GM12891 (cell line): Measurements from ENCODE around the gene PPP1R1C. TPM values are rescaled to one million over a fixed set of nuclear protein-coding genes. Genes with fewer than 3 reads are reported as not detected.

ENCODE experiments used
- DNase-seq: peaks from one replicate; pipeline ENCODE4 v3.0.0; 2011; ENCODE audit warnings: low spot score; ENCODE audit not compliant: insufficient read length
- FAIRE-seq: peaks from 2 replicates; lab custom pipeline; 2011; peaks lifted over from hg19 to GRCh38; lab: Jason Lieb, UNC
- PAX5 ChIP-seq: IDR thresholded peaks from 2 replicates; pipeline ENCODE4 v1.6.1; 2011; ENCODE audit warnings: low read length, moderate library complexity, mild to moderate bottlenecking; ENCODE audit not compliant: insufficient read depth, severe bottlenecking
- POLR2A ChIP-seq: IDR thresholded peaks from 2 replicates; pipeline ENCODE4 v1.6.1; 2011; ENCODE audit warnings: low read depth, low read length, control low read depth
- POLR2AphosphoS5 ChIP-seq: IDR thresholded peaks from 2 replicates; pipeline ENCODE4 v1.6.1; 2011; ENCODE audit warnings: low read depth, low read length, control low read depth
- POU2F2 ChIP-seq: IDR thresholded peaks from 2 replicates; pipeline ENCODE4 v1.6.1; 2011; ENCODE audit warnings: low read depth, mild to moderate bottlenecking, control low read depth, low read length, moderate library complexity
- SPI1 ChIP-seq: IDR thresholded peaks from 2 replicates; pipeline ENCODE4 v1.6.1; 2011; ENCODE audit warnings: low read depth, low read length, control low read depth
- TAF1 ChIP-seq: IDR thresholded peaks from 2 replicates; pipeline ENCODE4 v1.6.1; 2011; ENCODE audit warnings: low read depth, low read length, control low read depth
- polyA plus RNA-seq: library from polyadenylated mRNA; unstranded; fragments of >200 nt; gene quantifications from one replicate; pipeline ENCODE4 v1.2.1, GENCODE V29; 2012; ENCODE audit warnings: low read depth, missing spikeins, inconsistent platforms; ENCODE audit not compliant: missing spikeins

Gene PPP1R1C
- polyA plus RNA-seq = 0.13 TPM

- TF ChIP-seq POLR2AphosphoS5 (no peak), POU2F2 (no peak), POLR2A (no peak), PAX5 (no peak), SPI1 (no peak), TAF1 (no peak)
- DNase-seq = no peak
- no peak for FAIRE-seq
These were observed at the start of gene PPP1R1C for GRCh38 chr2:181985632-181986205. TSS of gene PPP1R1C (plus strand) at chr2:181985853. CDS start at chr2:181986111, 258 bp downstream.

- FAIRE-seq = no peak
- TF ChIP-seq POU2F2 (no peak), SPI1 (no peak), POLR2A (no peak), PAX5 (no peak), POLR2AphosphoS5 (no peak), TAF1 (no peak)
- no peak for DNase-seq
These were observed 48.2 kb upstream of the PPP1R1C start for GRCh38 chr2:181937473-181937872.

- no peak for DNase-seq
- no peak for FAIRE-seq
- no peak for TF ChIP-seq POU2F2
- TF ChIP-seq PAX5 = no peak
- TF ChIP-seq SPI1 = no peak
- no peak for TF ChIP-seq POLR2AphosphoS5
- no peak for TF ChIP-seq TAF1
- no peak for TF ChIP-seq POLR2A
These were observed 42.1 kb upstream of the PPP1R1C start for GRCh38 chr2:181943411-181944124.

GRCh38 chr2:181944164-181944913, 41.3 kb upstream of the PPP1R1C start:
- no peak for DNase-seq
- no peak for TF ChIP-seq POLR2A
- TF ChIP-seq POU2F2 = no peak
- no peak for TF ChIP-seq POLR2AphosphoS5
- no peak for TF ChIP-seq PAX5
- no peak for TF ChIP-seq TAF1
- TF ChIP-seq SPI1 = no peak
- no peak for FAIRE-seq

GRCh38 chr2:181944914-181945291, 40.8 kb upstream of the PPP1R1C start:
- no peak for DNase-seq
- no peak for FAIRE-seq
- TF ChIP-seq SPI1 (no peak), POLR2A (no peak), POU2F2 (no peak), PAX5 (no peak), POLR2AphosphoS5 (no peak), TAF1 (no peak)

- no peak for DNase-seq
- no peak for FAIRE-seq
- TF ChIP-seq PAX5 (no peak), POU2F2 (no peak), TAF1 (no peak), SPI1 (no peak), POLR2A (no peak), POLR2AphosphoS5 (no peak)
These were observed 39.1 kb upstream of the PPP1R1C start for GRCh38 chr2:181946444-181947127.

GRCh38 chr2:181947273-181947672, 38.4 kb upstream of the PPP1R1C start:
- no peak for FAIRE-seq
- no peak for TF ChIP-seq SPI1
- no peak for TF ChIP-seq POU2F2
- TF ChIP-seq TAF1 = no peak
- TF ChIP-seq POLR2AphosphoS5 = no peak
- no peak for TF ChIP-seq PAX5
- TF ChIP-seq POLR2A = no peak
- DNase-seq = no peak

- DNase-seq (no peak), FAIRE-seq (no peak)
- TF ChIP-seq POU2F2 (no peak), SPI1 (no peak), POLR2A (no peak), TAF1 (no peak), PAX5 (no peak), POLR2AphosphoS5 (no peak)
These were observed 37.4 kb upstream of the PPP1R1C start for GRCh38 chr2:181948227-181948626.

GRCh38 chr2:181949047-181949446, 36.6 kb upstream of the PPP1R1C start:
- TF ChIP-seq POLR2AphosphoS5 (no peak), SPI1 (no peak), POU2F2 (no peak), PAX5 (no peak), POLR2A (no peak), TAF1 (no peak)
- FAIRE-seq (no peak), DNase-seq (no peak)
